CD14-positive monocyte (primary cell): ENCODE measurements around the gene EGFLAM. TPM values are rescaled to one million over a fixed set of nuclear protein-coding genes. Genes with fewer than 3 reads are reported as not detected.

Experiments
- DNase-seq, 3 donors: peaks; one replicate each; pipeline ENCODE4 v3.0.0-alpha.2; 2011 to 2022
- H2AFZ ChIP-seq: 2 replicates; pipeline ENCODE4 v1.6.0; 2012; ENCODE audit warnings: mild to moderate bottlenecking, low read depth, low read length, inconsistent platforms; ENCODE audit not compliant: insufficient read depth, poor library complexity, severe bottlenecking
- H3K27ac ChIP-seq, 2 donors: 1 replicate in 1 of 2; 2 replicates in 1 of 2; pipeline ENCODE4 v1.5.1; 2012 to 2013; ENCODE audit warnings: low read length in 2 of 2, control low read depth in 1 of 2, inconsistent platforms in 1 of 2, low read depth in 1 of 2, mild to moderate bottlenecking in 1 of 2
- H3K27me3 ChIP-seq, 2 donors: one replicate each; pipeline versions ENCODE4 v1.6.0 to v1.6.1; 2011 to 2013; ENCODE audit warnings: low read length in 2 of 2; ENCODE audit not compliant: control insufficient read depth in 2 of 2, insufficient read depth in 2 of 2
- H3K36me3 ChIP-seq, 2 donors: replicated peaks in 1 of 2; 1 replicate in 1 of 2; 2 replicates in 1 of 2; pipeline versions ENCODE4 v1.5.1 to v1.6.1; 2012 to 2013; ENCODE audit warnings: low read length in 2 of 2, control low read depth in 1 of 2, inconsistent platforms in 1 of 2, mild to moderate bottlenecking in 1 of 2; ENCODE audit not compliant: insufficient read depth in 2 of 2, control insufficient read depth in 1 of 2
- H3K4me1 ChIP-seq, 2 donors: 1 replicate in 1 of 2; 2 replicates in 1 of 2; pipeline versions ENCODE4 v1.5.1 to v1.6.1; 2012 to 2013; ENCODE audit warnings: low read length in 2 of 2, control low read depth in 1 of 2, inconsistent platforms in 1 of 2, mild to moderate bottlenecking in 1 of 2, moderate library complexity in 1 of 2; ENCODE audit not compliant: insufficient read depth in 2 of 2, control insufficient read depth in 1 of 2
- H3K4me2 ChIP-seq: replicated peaks from 2 replicates; pipeline ENCODE3; 2012; ENCODE audit warnings: low read length, moderate library complexity, mild to moderate bottlenecking; ENCODE audit not compliant: poor library complexity, severe bottlenecking; ENCODE audit errors: extremely low read depth
- H3K4me3 ChIP-seq, 3 experiments: fragments of 200-600 bp in 1 of 3; sonication (generic) in 1 of 3; replicated peaks in 1 of 3; 1 replicate in 2 of 3; 2 replicates in 1 of 3; pipeline ENCODE4 v1.5.1; 2011 to 2013; ENCODE audit warnings: low read length in 3 of 3, mild to moderate bottlenecking in 3 of 3, control low read depth in 2 of 3, low read depth in 2 of 3, inconsistent platforms in 1 of 3, moderate library complexity in 1 of 3
- H3K79me2 ChIP-seq: 2 replicates; pipeline ENCODE4 v1.6.0; 2012; ENCODE audit warnings: mild to moderate bottlenecking, control low read depth, inconsistent platforms, low read length, moderate library complexity; ENCODE audit not compliant: insufficient read depth
- H3K9ac ChIP-seq: 2 replicates; pipeline ENCODE4 v1.6.0; 2017; ENCODE audit warnings: low read length, mild to moderate bottlenecking; ENCODE audit not compliant: insufficient read depth, poor library complexity, severe bottlenecking
- H3K9me3 ChIP-seq, 2 donors: replicated peaks in 1 of 2; 1 replicate in 1 of 2; 2 replicates in 1 of 2; pipeline versions ENCODE4 v1.5.1 to v1.6.1; 2012 to 2013; ENCODE audit warnings: low read length in 2 of 2, control low read depth in 1 of 2; ENCODE audit not compliant: control insufficient read depth in 1 of 2, insufficient read depth in 1 of 2
- H4K20me1 ChIP-seq: 2 replicates; pipeline ENCODE4 v1.6.0; 2012; ENCODE audit warnings: mild to moderate bottlenecking, low read length, control low read depth, moderate library complexity; ENCODE audit not compliant: insufficient read depth
- H3K27ac Mint-ChIP-seq, 7 donors: one replicate each; pipeline ENCODE4 v1.8.0; 2020; ENCODE audit warnings: mild to moderate bottlenecking in 7 of 7, mixed read lengths in 7 of 7, moderate library complexity in 6 of 7, inconsistent platforms in 2 of 7
- H3K27me3 Mint-ChIP-seq, 3 donors: one replicate each; pipeline ENCODE4 v1.8.0; 2021 to 2022; ENCODE audit warnings: low read depth in 3 of 3, mild to moderate bottlenecking in 3 of 3, mixed read lengths in 3 of 3, moderate library complexity in 3 of 3, inconsistent platforms in 1 of 3
- H3K36me3 Mint-ChIP-seq, 2 donors: one replicate each; pipeline ENCODE4 v1.8.0; 2020; ENCODE audit warnings: mixed read lengths in 2 of 2, inconsistent platforms in 1 of 2, mild to moderate bottlenecking in 1 of 2
- H3K4me1 Mint-ChIP-seq: one replicate; pipeline ENCODE4 v1.8.0; 2020; ENCODE audit warnings: mild to moderate bottlenecking, mixed read lengths
- H3K4me3 Mint-ChIP-seq, 2 donors: one replicate each; pipeline ENCODE4 v1.8.0; 2020; ENCODE audit warnings: mild to moderate bottlenecking in 2 of 2, mixed read lengths in 2 of 2, moderate library complexity in 1 of 2
- H3K9me3 Mint-ChIP-seq, 7 donors: one replicate each; pipeline ENCODE4 v1.8.0; 2020 to 2022; ENCODE audit warnings: mixed read lengths in 7 of 7, mild to moderate bottlenecking in 6 of 7, moderate library complexity in 6 of 7, inconsistent platforms in 2 of 7
- WGBS: methylation state at CpG from one replicate; pipeline ENCODE4 v1.1.5; 2013; ENCODE audit warnings: missing lambda C conversion rate; ENCODE audit not compliant: insufficient coverage; 5-methylcytosine and 5-hydroxymethylcytosine counted together
- intact Hi-C, 2 donors: fragments of 100-400 bp; cut with micrococcal nuclease; formaldehyde crosslinking; loops; one replicate each; pipeline versions ENCODE4 v1.15.0 to v1.15.1; 2023
- polyA plus RNA-seq, 3 donors: library from polyadenylated mRNA; depleted of rRNA in 1 of 3; unstranded in 2 of 3; stranded (reverse) in 1 of 3; fragments of 300-500 nt in 2 of 3; fragments of >200 nt in 1 of 3; fragmentation: Illumina TruSeq in 2 of 3; gene quantifications; 1 replicate in 2 of 3; 2 replicates in 1 of 3; pipeline ENCODE4 v1.2.3, GENCODE V29; 2012 to 2021
- TF ChIP-seq, protein P1 (sequence below): fragments of 200-600 bp; IDR thresholded peaks from one replicate; pipeline ENCODE4 v1.8.0; 2022; ENCODE audit warnings: antibody characterized with exemption, mild to moderate bottlenecking

EGFLAM gene
- polyA plus RNA-seq, 3 donors = not detected

- Histone ChIP-seq H3K4me2 (no peak overlapping the region), H3K27ac (no peak overlapping the region), H2AFZ (no peak overlapping the region), H3K4me1 (no peaks in the 10 kb centered on the region), H3K9me3 (peaks cover 3 to 37% of the 10 kb centered on the region in 2 donors), H3K4me3 (no peak overlapping the region), H3K79me2 (no peaks in the 10 kb centered on the region), H3K9ac (no peak overlapping the region), H4K20me1 (no peaks in the 10 kb centered on the region), H3K36me3 (no peaks in the 10 kb centered on the region), H3K27me3 (peaks cover 80 to 95% of the 10 kb centered on the region in 2 donors)
- intact Hi-C loops = loop anchor here (10.0 kb wide), 3 partner anchors 219 to 479 kb away; no protein-coding TSS in a partner anchor
- DNase-seq = no peak
- Mint-ChIP-seq H3K9me3 (peaks cover 2 to 20% (median 14%) of the 10 kb centered on the region in 7 donors), H3K4me3 (peak overlapping the region in 1 of 2 donors; percentile 79), H3K4me1 (no peaks in the 10 kb centered on the region), H3K36me3 (peaks cover 0 to 2% of the 10 kb centered on the region in 2 donors), H3K27me3 (peaks cover 91 to 93% (median 92%) of the 10 kb centered on the region in 3 donors), H3K27ac (peak overlapping the region in 1 of 7 donors; percentile 44)
- TF ChIP-seq, protein P1, sequence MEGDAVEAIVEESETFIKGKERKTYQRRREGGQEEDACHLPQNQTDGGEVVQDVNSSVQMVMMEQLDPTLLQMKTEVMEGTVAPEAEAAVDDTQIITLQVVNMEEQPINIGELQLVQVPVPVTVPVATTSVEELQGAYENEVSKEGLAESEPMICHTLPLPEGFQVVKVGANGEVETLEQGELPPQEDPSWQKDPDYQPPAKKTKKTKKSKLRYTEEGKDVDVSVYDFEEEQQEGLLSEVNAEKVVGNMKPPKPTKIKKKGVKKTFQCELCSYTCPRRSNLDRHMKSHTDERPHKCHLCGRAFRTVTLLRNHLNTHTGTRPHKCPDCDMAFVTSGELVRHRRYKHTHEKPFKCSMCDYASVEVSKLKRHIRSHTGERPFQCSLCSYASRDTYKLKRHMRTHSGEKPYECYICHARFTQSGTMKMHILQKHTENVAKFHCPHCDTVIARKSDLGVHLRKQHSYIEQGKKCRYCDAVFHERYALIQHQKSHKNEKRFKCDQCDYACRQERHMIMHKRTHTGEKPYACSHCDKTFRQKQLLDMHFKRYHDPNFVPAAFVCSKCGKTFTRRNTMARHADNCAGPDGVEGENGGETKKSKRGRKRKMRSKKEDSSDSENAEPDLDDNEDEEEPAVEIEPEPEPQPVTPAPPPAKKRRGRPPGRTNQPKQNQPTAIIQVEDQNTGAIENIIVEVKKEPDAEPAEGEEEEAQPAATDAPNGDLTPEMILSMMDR = no peak
- 92% methylated on average over 17 of the region's 21 CpGs for WGBS
Observed at GRCh38 chr5:38446029-38446522, 187.7 kb downstream of the EGFLAM start.

DNA sequence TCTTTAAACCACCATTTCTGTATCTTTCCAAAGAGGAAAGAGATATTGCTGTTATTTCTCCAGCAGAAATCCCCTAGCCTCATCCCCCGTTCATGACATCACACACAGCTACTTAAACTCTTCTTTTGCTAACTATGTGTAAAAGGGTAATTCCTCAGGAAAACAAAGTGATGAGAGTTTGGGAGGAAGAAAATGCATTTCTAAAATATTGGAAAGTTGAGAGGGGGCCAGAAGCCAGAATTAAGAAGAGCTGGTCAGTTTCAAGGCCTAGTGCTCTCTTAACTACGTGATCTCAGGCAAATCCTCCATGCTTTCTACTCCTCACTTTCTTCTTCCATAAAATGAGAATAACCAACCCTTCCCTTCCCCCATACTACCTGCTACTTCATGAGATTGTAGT, 188.7 kb downstream of the EGFLAM start:
- H3K4me2 ChIP-seq = no peak overlapping the region
- peaks cover 3 to 42% of the 10 kb centered on the region in 2 donors for H3K9me3 ChIP-seq
- Mint-ChIP-seq H3K4me1 (no peaks in the 10 kb centered on the region), H3K27me3 (peaks cover 90 to 94% (median 93%) of the 10 kb centered on the region in 3 donors), H3K9me3 (peaks cover 2 to 20% (median 17%) of the 10 kb centered on the region in 7 donors), H3K27ac (no peak overlapping the region), H3K36me3 (peaks cover 0 to 2% of the 10 kb centered on the region in 2 donors), H3K4me3 (peak overlapping the region in 1 of 2 donors; percentile 79)
- 100% methylated on average over 1 of the region's 2 CpGs for WGBS
- TF ChIP-seq, protein P1 = no peak
- H3K4me1 ChIP-seq = no peaks in the 10 kb centered on the region
- H3K79me2 ChIP-seq = no peaks in the 10 kb centered on the region
- H3K9ac ChIP-seq = no peak overlapping the region
- DNase-seq = no peak
- H4K20me1 ChIP-seq = no peaks in the 10 kb centered on the region
- peaks cover 80 to 96% of the 10 kb centered on the region in 2 donors for H3K27me3 ChIP-seq
- no peak overlapping the region for H3K27ac ChIP-seq
- no peaks in the 10 kb centered on the region for H3K36me3 ChIP-seq
- H3K4me3 ChIP-seq = no peak overlapping the region
- intact Hi-C loops = loop anchor here (10.0 kb wide), 3 partner anchors 218 to 478 kb away; no protein-coding TSS in a partner anchor
- no peak overlapping the region for H2AFZ ChIP-seq
